Subcutaneous adipose tissue (tissue), 4 donors: ENCODE data around the gene ALAD. TPM values are rescaled to one million over a fixed set of nuclear protein-coding genes. Genes with fewer than 3 reads are reported as not detected.

Experiments
- total RNA-seq, 4 donors: library from RNA; depleted of rRNA; stranded (reverse); fragments of >200 nt; gene quantifications; one replicate each; pipeline ENCODE4 v1.1.0, GENCODE V29; 2016
- TF ChIP-seq, protein P1 (sequence below): fragments of 450-650 bp; IDR thresholded peaks from one replicate; pipeline ENCODE4 v1.5.1; 2016; ENCODE audit warnings: low read depth, mild to moderate bottlenecking, control low read depth, antibody characterized with exemption, moderate library complexity

The ALAD gene
- total RNA-seq, 4 donors from 2014 or later = 16.8 to 46.7 (median 22.5) TPM

- TF ChIP-seq, protein P1, sequence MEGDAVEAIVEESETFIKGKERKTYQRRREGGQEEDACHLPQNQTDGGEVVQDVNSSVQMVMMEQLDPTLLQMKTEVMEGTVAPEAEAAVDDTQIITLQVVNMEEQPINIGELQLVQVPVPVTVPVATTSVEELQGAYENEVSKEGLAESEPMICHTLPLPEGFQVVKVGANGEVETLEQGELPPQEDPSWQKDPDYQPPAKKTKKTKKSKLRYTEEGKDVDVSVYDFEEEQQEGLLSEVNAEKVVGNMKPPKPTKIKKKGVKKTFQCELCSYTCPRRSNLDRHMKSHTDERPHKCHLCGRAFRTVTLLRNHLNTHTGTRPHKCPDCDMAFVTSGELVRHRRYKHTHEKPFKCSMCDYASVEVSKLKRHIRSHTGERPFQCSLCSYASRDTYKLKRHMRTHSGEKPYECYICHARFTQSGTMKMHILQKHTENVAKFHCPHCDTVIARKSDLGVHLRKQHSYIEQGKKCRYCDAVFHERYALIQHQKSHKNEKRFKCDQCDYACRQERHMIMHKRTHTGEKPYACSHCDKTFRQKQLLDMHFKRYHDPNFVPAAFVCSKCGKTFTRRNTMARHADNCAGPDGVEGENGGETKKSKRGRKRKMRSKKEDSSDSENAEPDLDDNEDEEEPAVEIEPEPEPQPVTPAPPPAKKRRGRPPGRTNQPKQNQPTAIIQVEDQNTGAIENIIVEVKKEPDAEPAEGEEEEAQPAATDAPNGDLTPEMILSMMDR = no peak
These were observed 26.5 kb upstream of the ALAD start for GRCh38 chr9:113427629-113428028.

DNA sequence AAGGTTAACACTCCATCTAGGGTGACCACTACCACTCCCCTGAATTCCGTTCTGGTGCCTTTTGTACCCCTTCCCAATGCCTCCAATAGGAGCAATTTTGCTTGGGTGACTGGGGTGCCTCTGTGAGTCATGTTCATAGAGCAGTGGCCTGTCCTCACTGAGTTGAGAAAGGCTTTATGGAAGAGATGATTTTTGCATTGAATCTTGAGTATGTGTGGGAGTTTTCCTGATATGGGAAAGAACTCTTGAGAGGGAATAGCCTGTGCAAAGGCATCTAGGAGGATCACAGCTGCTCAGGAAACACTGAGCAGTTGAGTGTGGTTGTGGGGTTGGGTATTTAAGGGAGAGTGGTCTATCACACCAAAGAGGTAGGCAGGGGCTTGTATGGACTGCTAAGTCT, 25.6 kb upstream of the ALAD start:
- TF ChIP-seq, protein P1 = no peak

DNA sequence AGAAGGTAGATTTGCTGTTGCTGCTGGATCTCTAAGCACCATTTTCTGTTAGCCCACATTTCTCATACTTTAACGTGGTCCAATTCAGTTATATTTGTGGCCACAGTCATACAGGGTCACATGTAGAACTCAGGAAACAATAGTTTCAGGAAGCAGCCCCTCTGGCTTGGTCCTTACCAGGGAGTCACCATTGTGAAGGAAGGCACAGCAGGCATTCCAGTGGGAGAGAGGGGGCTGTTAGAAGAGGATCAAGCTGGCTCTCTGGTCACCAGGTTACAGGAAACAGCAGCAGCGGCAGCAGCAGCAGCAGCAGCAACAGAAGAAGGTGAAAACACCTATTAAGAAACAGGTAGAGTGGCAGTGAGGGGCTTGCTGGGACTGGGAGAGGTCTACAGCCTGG, 24.0 kb upstream of the ALAD start:
- TF ChIP-seq, protein P1 = no peak

DNA sequence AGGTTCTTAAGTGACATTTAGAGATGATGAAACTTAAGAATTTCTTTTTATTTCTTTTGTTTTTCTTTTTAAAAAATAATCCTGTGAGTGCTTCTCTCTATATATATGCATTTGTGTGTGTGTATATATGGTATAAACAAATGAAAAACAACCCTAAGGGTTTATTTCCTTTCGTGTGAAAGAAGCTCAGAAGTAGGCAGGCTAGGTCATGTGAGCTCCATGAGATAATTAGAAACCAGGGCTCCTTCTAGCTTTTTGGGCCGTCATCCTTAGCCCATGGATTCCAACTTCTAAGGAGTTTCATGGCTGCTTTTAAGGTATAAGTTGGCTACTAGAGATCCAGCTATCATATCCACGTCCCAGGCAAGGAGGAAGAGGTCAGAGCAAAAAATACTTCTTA, 20.6 kb upstream of the ALAD start:
- TF ChIP-seq, protein P1 = no peak

DNA sequence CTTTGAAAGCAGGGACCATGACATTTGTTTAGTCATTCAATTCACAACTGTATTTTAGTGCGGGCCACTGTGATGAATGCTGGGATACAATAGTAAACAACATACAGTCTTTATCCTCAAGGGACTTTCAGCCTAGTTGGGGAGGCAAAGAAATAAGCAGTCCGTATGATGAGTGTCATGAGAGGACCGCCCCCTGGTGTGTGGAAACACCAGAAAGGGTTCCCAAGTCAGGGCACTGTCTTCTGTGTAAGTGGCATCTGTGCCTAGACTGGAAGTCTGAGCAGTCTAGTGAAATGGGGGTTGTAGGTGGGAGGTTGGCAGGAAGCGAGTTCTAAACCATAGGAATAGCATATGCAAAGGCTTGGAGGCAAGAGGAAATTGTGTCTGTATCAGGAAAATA, 16.3 kb upstream of the ALAD start:
- TF ChIP-seq, protein P1 = no peak

DNA sequence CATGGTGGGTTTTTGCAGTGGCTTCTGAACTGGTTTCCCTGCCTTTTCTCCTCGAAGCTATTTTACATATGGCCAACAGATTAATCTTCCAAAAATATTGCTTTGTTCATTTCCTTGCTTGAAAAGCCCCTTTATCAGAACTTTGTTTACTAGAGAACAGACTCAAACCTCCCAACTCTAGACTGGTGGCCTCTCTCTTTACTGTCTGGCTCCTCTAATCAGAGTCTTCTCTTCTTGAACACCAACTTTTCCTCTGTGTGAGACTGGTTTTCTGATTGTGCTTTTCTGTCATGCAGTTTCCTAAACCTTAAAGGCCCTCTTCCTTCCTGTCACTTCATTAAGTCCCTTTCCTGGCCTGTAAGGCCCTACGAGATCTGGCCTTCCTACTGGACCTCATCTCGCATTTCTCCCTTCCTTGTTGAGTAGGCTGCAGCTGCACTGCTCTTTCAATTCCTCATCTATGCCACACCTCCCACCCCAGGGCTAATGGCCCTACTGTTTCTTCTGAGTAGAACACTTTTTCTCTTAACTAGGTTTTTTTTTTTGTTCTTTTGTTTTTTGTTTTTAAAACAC, 15.2 kb upstream of the ALAD start:
- TF ChIP-seq, protein P1 = no peak

- TF ChIP-seq, protein P1 = no peak
These were observed 9.3 kb upstream of the ALAD start, which contains the start of the genes C9orf43 and POLE3 for GRCh38 chr9:113410207-113410864. Gene C9orf43 (plus strand): TSS chr9:113410747. CDS start chr9:113413494, 2,747 bp downstream. Gene POLE3 (minus strand): TSS chr9:113410675. CDS start chr9:113410293, 382 bp downstream.
